A673 (cell line): Measurements from ENCODE around the gene UGT1A4. TPM values are rescaled to one million over a fixed set of nuclear protein-coding genes. Genes with fewer than 3 reads are reported as not detected.
A peak's percentile ranks its signal among the peaks of the same experiment; 100 is the strongest.

ENCODE experiments used
- BruUV-seq: library from RNA; stranded (reverse); fragments of 400-500 nt; replicated peaks from 2 replicates; lab custom pipeline; 2021; lab: Mats Ljungman, UMichigan
- CTCF ChIA-PET: fragments of 300-600 bp; sonication (Branson Sonifier 250); formaldehyde crosslinking; loops from one replicate; lab custom pipeline; 2022; ENCODE audit warnings: antibody characterized with exemption; lab: Charles Lee
- POLR2A ChIA-PET: fragments of 300-600 bp; sonication (Branson Sonifier 250); formaldehyde crosslinking; loops from one replicate; lab custom pipeline; 2022; ENCODE audit warnings: antibody characterized with exemption; ENCODE audit not compliant: low non-redundant PET; lab: Charles Lee
- DNase-seq: peaks from one replicate; pipeline ENCODE4 v3.0.0-alpha.2; 2015; ENCODE audit warnings: low spot score
- H3K27ac ChIP-seq: fragments of 200-600 bp; sonication (generic); 2 replicates; pipeline ENCODE4 v1.5.1; 2016; ENCODE audit warnings: mixed run types, low read depth, mild to moderate bottlenecking, mixed read lengths, antibody characterized with exemption, low read length; ENCODE audit not compliant: poor library complexity, severe bottlenecking
- H3K27me3 ChIP-seq: fragments of 200-600 bp; sonication (generic); replicated peaks from 2 replicates; pipeline ENCODE4 v1.6.1; 2017; ENCODE audit warnings: mixed run types, low read depth, mild to moderate bottlenecking, mixed read lengths, antibody characterized with exemption, low read length; ENCODE audit not compliant: insufficient read depth, poor library complexity
- H3K36me3 ChIP-seq: fragments of 200-600 bp; sonication (generic); 2 replicates; pipeline ENCODE4 v1.6.1; 2016; ENCODE audit warnings: mixed run types, mild to moderate bottlenecking, mixed read lengths, antibody characterized with exemption, low read length; ENCODE audit not compliant: insufficient read depth, poor library complexity, severe bottlenecking
- H3K4me1 ChIP-seq: fragments of 200-600 bp; sonication (generic); 2 replicates; pipeline ENCODE4 v1.6.1; 2017; ENCODE audit warnings: mixed run types, mild to moderate bottlenecking, mixed read lengths, antibody characterized with exemption, low read length; ENCODE audit not compliant: insufficient read depth, poor library complexity, severe bottlenecking
- H3K4me3 ChIP-seq: fragments of 200-600 bp; sonication (generic); 2 replicates; pipeline ENCODE4 v1.5.1; 2016; ENCODE audit warnings: low read depth, mixed run types, mild to moderate bottlenecking, mixed read lengths, low read length; ENCODE audit not compliant: poor library complexity, severe bottlenecking
- H3K9me3 ChIP-seq: fragments of 200-600 bp; sonication (generic); 2 replicates; pipeline ENCODE4 v1.6.1; 2016; ENCODE audit warnings: mixed run types, low read depth, mild to moderate bottlenecking, mixed read lengths, antibody characterized with exemption, low read length; ENCODE audit not compliant: poor library complexity, severe bottlenecking
- EZH2 ChIP-seq: fragments of 200-600 bp; sonication (generic); IDR thresholded peaks from 2 replicates; pipeline ENCODE4 v1.6.1; 2017; ENCODE audit warnings: borderline replicate concordance, low read depth, mild to moderate bottlenecking, mixed read lengths, antibody characterized with exemption, low read length; ENCODE audit not compliant: poor library complexity, severe bottlenecking
- intact Hi-C: fragments of 100-400 bp; cut with micrococcal nuclease; formaldehyde crosslinking; loops from one replicate; pipeline ENCODE4 v1.10.0; 2022; ENCODE audit not compliant: unreplicated experiment
- total RNA-seq: library from RNA; stranded (reverse); gene quantifications from 2 replicates; pipeline ENCODE4 v1.2.3, GENCODE V29; 2021
- TF ChIP-seq, protein P1 (sequence below): fragments of 300-800, 200-600 bp; sonication (generic); conservative IDR thresholded peaks from 2 replicates; pipeline ENCODE4 v1.5.1; 2017; ENCODE audit warnings: low read depth, mild to moderate bottlenecking, antibody characterized with exemption, low read length, moderate library complexity, mixed read lengths

UGT1A4 gene
- total RNA-seq, 1 experiment from 2014 or later: 0.11 TPM

DNA sequence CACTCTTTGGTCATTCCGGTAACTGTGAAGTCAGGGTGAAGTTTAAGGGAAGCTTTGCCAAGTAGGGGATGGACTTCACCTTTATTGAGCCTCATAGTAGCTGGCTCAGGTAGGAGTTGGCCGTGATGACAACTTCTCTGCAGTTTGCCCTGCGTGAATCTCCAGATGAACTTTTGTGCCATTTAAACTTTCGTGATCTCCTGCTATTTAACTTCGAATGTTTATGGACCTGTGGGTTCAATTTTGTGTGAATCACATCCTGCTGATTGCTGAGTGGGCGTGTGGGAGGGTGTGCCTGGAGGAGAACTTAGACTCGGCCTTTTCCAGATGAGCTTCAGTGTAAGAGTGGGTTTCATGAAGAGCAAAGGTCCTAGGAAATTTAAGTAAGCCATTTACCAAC, 45.7 kb downstream of the UGT1A4 start:
- POLR2A ChIA-PET: no interaction called here
- Histone ChIP-seq H3K36me3 (no peaks in the 10 kb centered on the region), H3K4me1 (no peaks in the 10 kb centered on the region), H3K27me3 (no peaks in the 10 kb centered on the region), H3K9me3 (no peaks in the 10 kb centered on the region), H3K27ac (no peak overlapping the region), H3K4me3 (no peak overlapping the region)
- CTCF ChIA-PET: no interaction called here
- no peak for TF ChIP-seq EZH2
- TF ChIP-seq, protein P1, sequence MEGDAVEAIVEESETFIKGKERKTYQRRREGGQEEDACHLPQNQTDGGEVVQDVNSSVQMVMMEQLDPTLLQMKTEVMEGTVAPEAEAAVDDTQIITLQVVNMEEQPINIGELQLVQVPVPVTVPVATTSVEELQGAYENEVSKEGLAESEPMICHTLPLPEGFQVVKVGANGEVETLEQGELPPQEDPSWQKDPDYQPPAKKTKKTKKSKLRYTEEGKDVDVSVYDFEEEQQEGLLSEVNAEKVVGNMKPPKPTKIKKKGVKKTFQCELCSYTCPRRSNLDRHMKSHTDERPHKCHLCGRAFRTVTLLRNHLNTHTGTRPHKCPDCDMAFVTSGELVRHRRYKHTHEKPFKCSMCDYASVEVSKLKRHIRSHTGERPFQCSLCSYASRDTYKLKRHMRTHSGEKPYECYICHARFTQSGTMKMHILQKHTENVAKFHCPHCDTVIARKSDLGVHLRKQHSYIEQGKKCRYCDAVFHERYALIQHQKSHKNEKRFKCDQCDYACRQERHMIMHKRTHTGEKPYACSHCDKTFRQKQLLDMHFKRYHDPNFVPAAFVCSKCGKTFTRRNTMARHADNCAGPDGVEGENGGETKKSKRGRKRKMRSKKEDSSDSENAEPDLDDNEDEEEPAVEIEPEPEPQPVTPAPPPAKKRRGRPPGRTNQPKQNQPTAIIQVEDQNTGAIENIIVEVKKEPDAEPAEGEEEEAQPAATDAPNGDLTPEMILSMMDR: no peak
- peak; percentile 21 for DNase-seq
- no TSS peak for BruUV-seq
- intact Hi-C loops: no loop called here

DNA sequence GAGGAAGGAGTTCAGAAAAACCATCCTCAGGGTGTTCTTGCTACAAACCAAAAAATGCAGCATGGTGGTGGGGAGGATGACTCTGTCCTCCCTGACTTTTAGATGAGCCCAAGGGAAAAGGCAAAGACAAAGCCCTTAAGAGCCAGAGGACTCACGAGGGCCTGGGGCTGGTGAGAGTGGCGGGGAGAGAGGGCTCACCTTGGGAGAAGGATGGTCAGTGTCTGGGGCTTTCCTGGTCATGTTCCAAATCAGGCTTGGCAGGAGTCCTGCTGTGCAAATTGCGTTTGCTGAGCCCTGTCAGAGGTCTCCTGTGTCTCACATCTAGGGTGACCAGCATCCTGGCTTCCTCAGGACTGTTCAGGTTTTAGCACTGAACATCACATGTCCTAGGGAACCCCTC, 46.2 kb downstream of the UGT1A4 start:
- Histone ChIP-seq H3K27ac (no peak overlapping the region), H3K27me3 (no peaks in the 10 kb centered on the region), H3K4me3 (no peak overlapping the region), H3K9me3 (no peaks in the 10 kb centered on the region), H3K36me3 (no peaks in the 10 kb centered on the region), H3K4me1 (no peaks in the 10 kb centered on the region)
- CTCF ChIA-PET: no interaction called here
- DNase-seq: no peak
- no peak for TF ChIP-seq EZH2
- TF ChIP-seq, protein P1: no peak
- BruUV-seq: no TSS peak
- intact Hi-C loops: no loop called here
- POLR2A ChIA-PET: no interaction called here

DNA sequence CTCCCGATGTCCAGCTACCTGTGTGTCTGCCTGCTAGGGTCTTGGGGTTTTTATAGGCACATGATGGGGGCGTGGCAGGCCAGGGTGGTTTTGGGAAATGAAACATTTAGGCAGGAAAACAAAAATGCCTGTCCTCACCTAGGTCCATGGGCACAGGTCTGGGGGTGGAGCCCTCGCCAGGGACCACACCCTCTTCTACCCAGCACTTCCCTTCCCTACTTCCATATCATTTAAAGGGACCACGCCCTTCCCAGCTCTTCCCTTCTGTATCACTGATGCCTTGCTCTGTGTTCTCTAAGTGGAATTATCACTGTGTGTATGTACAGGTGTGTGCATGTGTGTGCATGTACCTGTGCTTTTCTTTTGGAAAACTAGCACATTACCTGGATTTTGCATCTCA, 47.9 kb downstream of the UGT1A4 start:
- DNase-seq: no peak
- Histone ChIP-seq H3K36me3 (no peaks in the 10 kb centered on the region), H3K4me1 (no peaks in the 10 kb centered on the region), H3K9me3 (no peaks in the 10 kb centered on the region), H3K4me3 (no peak overlapping the region), H3K27ac (no peak overlapping the region), H3K27me3 (no peaks in the 10 kb centered on the region)
- no TSS peak for BruUV-seq
- no peak for TF ChIP-seq EZH2
- TF ChIP-seq, protein P1: no peak
- intact Hi-C loops: no loop called here
- CTCF ChIA-PET: no interaction called here
- POLR2A ChIA-PET: no interaction called here
